ENCODE results near the gene ACCSL. TPM values are rescaled to one million over a fixed set of nuclear protein-coding genes. Genes with fewer than 3 reads are reported as not detected.
A peak's percentile ranks its signal among the peaks of the same experiment; 100 is the strongest.

The ACCSL gene
- total RNA-seq, 1 experiment from 2014 or later = not detected

GRCh38 chr11:44017443-44018126 lies 30.2 kb upstream of the ACCSL start:
- Histone ChIP-seq H3K4me1 (replicated peaks; ENCODE audit: insufficient read depth) (no peaks in the 10 kb centered on the region), H3K36me3 (ENCODE audit: low read depth) (no peaks in the 10 kb centered on the region), H3K4me2 (no peak overlapping the region), H3F3A (ENCODE audit: insufficient read depth, low read depth) (no peaks in the 10 kb centered on the region), H3K9me2 (ENCODE audit: insufficient read depth) (no peaks in the 10 kb centered on the region), H4K20me1 (ENCODE audit: insufficient read depth) (no peaks in the 10 kb centered on the region), H2AFZ (no peak overlapping the region), H3K79me2 (ENCODE audit: low read depth) (no peaks in the 10 kb centered on the region), H3K27me3 (ENCODE audit: insufficient read depth, low read depth) (peaks cover 38% of the 10 kb centered on the region), H3K27ac (no peak overlapping the region), H3K4me3 (no peak overlapping the region), H3K9me3 (ENCODE audit: insufficient read depth, low read depth) (no peaks in the 10 kb centered on the region)
- DNase-seq = no peak
- TF ChIP-seq CTCF (conservative IDR thresholded peaks at IDR 0.05) (no peak), EZH2 (IDR thresholded peaks at IDR 0.05; ENCODE audit: low read depth) (no peak)
- CTCF ChIA-PET = no interaction called here
- intact Hi-C loops (cut with micrococcal nuclease; ENCODE audit: unreplicated experiment) = no loop called here
- POLR2A ChIA-PET (ENCODE audit: unreplicated experiment) = no interaction called here
- BruUV-seq (replicated peaks) = no TSS peak

GRCh38 chr11:44018127-44018521 lies 29.7 kb upstream of the ACCSL start:
- Histone ChIP-seq H3K9me2 (ENCODE audit: insufficient read depth) (no peaks in the 10 kb centered on the region), H3K4me3 (no peak overlapping the region), H3K36me3 (ENCODE audit: low read depth) (no peaks in the 10 kb centered on the region), H3K9me3 (ENCODE audit: insufficient read depth, low read depth) (no peaks in the 10 kb centered on the region), H3K79me2 (ENCODE audit: low read depth) (no peaks in the 10 kb centered on the region), H3K27ac (no peak overlapping the region), H3K27me3 (ENCODE audit: insufficient read depth, low read depth) (peaks cover 42% of the 10 kb centered on the region), H3K4me1 (replicated peaks; ENCODE audit: insufficient read depth) (no peaks in the 10 kb centered on the region), H3F3A (ENCODE audit: insufficient read depth, low read depth) (no peaks in the 10 kb centered on the region), H3K4me2 (no peak overlapping the region), H4K20me1 (ENCODE audit: insufficient read depth) (no peaks in the 10 kb centered on the region), H2AFZ (no peak overlapping the region)
- ChIA-PET CTCF (no interaction called here), POLR2A (ENCODE audit: unreplicated experiment) (no interaction called here)
- no peak for TF ChIP-seq EZH2 (IDR thresholded peaks at IDR 0.05; ENCODE audit: low read depth)
- no peak for TF ChIP-seq CTCF (conservative IDR thresholded peaks at IDR 0.05)
- intact Hi-C loops (cut with micrococcal nuclease; ENCODE audit: unreplicated experiment) = no loop called here
- BruUV-seq (replicated peaks) = no TSS peak
- DNase-seq = no peak

GRCh38 chr11:44018829-44019228 lies 29.0 kb upstream of the ACCSL start:
- Histone ChIP-seq H3K4me3 (no peak overlapping the region), H4K20me1 (ENCODE audit: insufficient read depth) (no peaks in the 10 kb centered on the region), H3F3A (ENCODE audit: insufficient read depth, low read depth) (no peaks in the 10 kb centered on the region), H3K27ac (no peak overlapping the region), H3K4me2 (no peak overlapping the region), H3K36me3 (ENCODE audit: low read depth) (no peaks in the 10 kb centered on the region), H3K9me2 (ENCODE audit: insufficient read depth) (no peaks in the 10 kb centered on the region), H3K9me3 (ENCODE audit: insufficient read depth, low read depth) (no peaks in the 10 kb centered on the region), H2AFZ (no peak overlapping the region), H3K27me3 (ENCODE audit: insufficient read depth, low read depth) (peaks cover 46% of the 10 kb centered on the region), H3K79me2 (ENCODE audit: low read depth) (no peaks in the 10 kb centered on the region), H3K4me1 (replicated peaks; ENCODE audit: insufficient read depth) (no peaks in the 10 kb centered on the region)
- no TSS peak for BruUV-seq (replicated peaks)
- CTCF ChIA-PET = no interaction called here
- no peak for TF ChIP-seq EZH2 (IDR thresholded peaks at IDR 0.05; ENCODE audit: low read depth)
- no peak for DNase-seq
- POLR2A ChIA-PET (ENCODE audit: unreplicated experiment) = no interaction called here
- intact Hi-C loops (cut with micrococcal nuclease; ENCODE audit: unreplicated experiment) = no loop called here

- no peak overlapping the region for H3K4me3 ChIP-seq
- no peaks in the 10 kb centered on the region for H3K36me3 ChIP-seq (ENCODE audit: low read depth)
- TF ChIP-seq EZH2 (IDR thresholded peaks at IDR 0.05; ENCODE audit: low read depth) (no peak), CTCF (conservative IDR thresholded peaks at IDR 0.05) (0 out of 2 replicates have a peak, but pooled peaks have one; percentile 12)
- H3K27ac ChIP-seq = no peak overlapping the region
- BruUV-seq (replicated peaks) = no TSS peak
- ChIA-PET CTCF (no interaction called here), POLR2A (ENCODE audit: unreplicated experiment) (no interaction called here)
- H3F3A ChIP-seq (ENCODE audit: insufficient read depth, low read depth) = no peaks in the 10 kb centered on the region
- H3K9me2 ChIP-seq (ENCODE audit: insufficient read depth) = no peaks in the 10 kb centered on the region; the same call in 1 of the 2 replicates
- peaks cover 21% of the 10 kb centered on the region for H3K27me3 ChIP-seq (ENCODE audit: insufficient read depth, low read depth)
- no peak overlapping the region for H3K4me2 ChIP-seq
- no peaks in the 10 kb centered on the region for H3K79me2 ChIP-seq (ENCODE audit: low read depth)
- H3K9me3 ChIP-seq (ENCODE audit: insufficient read depth, low read depth) = no peaks in the 10 kb centered on the region
- intact Hi-C loops (cut with micrococcal nuclease; ENCODE audit: unreplicated experiment) = no loop called here
- no peak for DNase-seq
- no peaks in the 10 kb centered on the region for H3K4me1 ChIP-seq (replicated peaks; ENCODE audit: insufficient read depth)
- H4K20me1 ChIP-seq (ENCODE audit: insufficient read depth) = no peaks in the 10 kb centered on the region
- no peak overlapping the region for H2AFZ ChIP-seq
Measured at GRCh38 chr11:44024977-44025376, 22.8 kb upstream of the ACCSL start.

Measured in PC-9 (cell line).